IMR-90 (cell line): ENCODE results near the gene PARL. TPM values are rescaled to one million over a fixed set of nuclear protein-coding genes. Genes with fewer than 3 reads are reported as not detected.

Source experiments
- ATAC-seq: fragments of 200-7000 bp; cut with Tn5 transposase; 2 replicates; pipeline ENCODE4 v1.9.1; 2020; ENCODE audit warnings: low read depth, mild to moderate bottlenecking, moderate library complexity
- BruUV-seq: library from RNA; stranded (reverse); fragments of 400-500 nt; replicated peaks from 2 replicates; lab custom pipeline; 2021; lab: Mats Ljungman, UMichigan
- CTCF ChIA-PET: fragments of 300-600 bp; formaldehyde crosslinking; extraction: SDS; loops from one replicate; lab custom pipeline; 2021; ENCODE audit warnings: antibody characterized with exemption; lab: Yijun Ruan, JAX
- POLR2A ChIA-PET: fragments of 300-600 bp; sonication (Branson Sonifier 250); formaldehyde crosslinking; loops from one replicate; lab custom pipeline; 2022; ENCODE audit warnings: antibody characterized with exemption; ENCODE audit not compliant: unreplicated experiment; lab: Charles Lee
- DNase-seq: peaks from one replicate; pipeline ENCODE4 v3.0.0; 2013
- H2AFZ ChIP-seq: replicated peaks from 2 replicates; pipeline ENCODE3; 2013; ENCODE audit warnings: low read length, mild to moderate bottlenecking; ENCODE audit not compliant: poor library complexity
- H2AK5ac ChIP-seq: 2 replicates; pipeline ENCODE4 v1.6.1; 2013; ENCODE audit warnings: low read depth, low read length, inconsistent platforms
- H2AK9ac ChIP-seq: replicated peaks from 2 replicates; pipeline ENCODE3; 2013; ENCODE audit warnings: mild to moderate bottlenecking, low read depth, low read length, moderate library complexity; ENCODE audit not compliant: poor library complexity
- H2BK120ac ChIP-seq: 2 replicates; pipeline ENCODE4 v1.6.1; 2013; ENCODE audit warnings: low read depth, low read length, inconsistent platforms
- H2BK15ac ChIP-seq: 3 replicates; pipeline ENCODE4 v1.6.1; 2013; ENCODE audit warnings: low read depth, low read length, inconsistent platforms
- H2BK20ac ChIP-seq: 2 replicates; pipeline ENCODE4 v1.6.1; 2013; ENCODE audit warnings: low read depth, mild to moderate bottlenecking, inconsistent platforms, low read length, moderate library complexity
- H2BK5ac ChIP-seq: 2 replicates; pipeline ENCODE4 v1.6.1; 2013; ENCODE audit warnings: mild to moderate bottlenecking, low read depth, low read length, inconsistent platforms; ENCODE audit not compliant: poor library complexity, severe bottlenecking
- H3K14ac ChIP-seq: replicated peaks from 2 replicates; pipeline ENCODE4 v1.6.1; 2013; ENCODE audit warnings: low read depth, low read length, inconsistent platforms
- H3K18ac ChIP-seq: 2 replicates; pipeline ENCODE4 v1.6.1; 2013; ENCODE audit warnings: low read depth, low read length, control low read depth
- H3K23ac ChIP-seq: 2 replicates; pipeline ENCODE4 v1.6.1; 2013; ENCODE audit warnings: low read depth, low read length, inconsistent platforms
- H3K27ac ChIP-seq: 2 replicates; pipeline ENCODE4 v1.5.1; 2013; ENCODE audit warnings: mild to moderate bottlenecking, control low read depth, low read length; ENCODE audit not compliant: insufficient read depth
- H3K27me3 ChIP-seq: 2 replicates; pipeline ENCODE4 v1.6.1; 2013; ENCODE audit warnings: low read length; ENCODE audit not compliant: control insufficient read depth, insufficient read depth
- H3K36me3 ChIP-seq: 2 replicates; pipeline ENCODE4 v1.6.1; 2013; ENCODE audit warnings: low read length, mixed read lengths; ENCODE audit not compliant: control insufficient read depth, insufficient read depth
- H3K4ac ChIP-seq: 2 replicates; pipeline ENCODE4 v1.6.1; 2013; ENCODE audit warnings: low read depth, low read length, inconsistent platforms
- H3K4me1 ChIP-seq: 2 replicates; pipeline ENCODE4 v1.6.1; 2013; ENCODE audit warnings: low read length, mixed read lengths; ENCODE audit not compliant: control insufficient read depth, insufficient read depth
- H3K4me2 ChIP-seq: 2 replicates; pipeline ENCODE4 v1.6.1; 2013; ENCODE audit warnings: low read depth, mild to moderate bottlenecking, control low read depth, low read length, moderate library complexity
- H3K4me3 ChIP-seq: 2 replicates; pipeline ENCODE4 v1.5.1; 2013; ENCODE audit warnings: low read depth, mild to moderate bottlenecking, control low read depth, low read length, moderate library complexity; ENCODE audit not compliant: insufficient read depth
- H3K56ac ChIP-seq: 2 replicates; pipeline ENCODE4 v1.6.1; 2013; ENCODE audit warnings: low read length, inconsistent platforms; ENCODE audit not compliant: insufficient read depth; ENCODE audit errors: extremely low read depth
- H3K79me1 ChIP-seq, 2 experiments: 2 replicates each; pipeline ENCODE4 v1.6.1; 2013; ENCODE audit warnings: low read length in 2 of 2, inconsistent platforms in 1 of 2, low read depth in 1 of 2
- H3K9ac ChIP-seq: 2 replicates; pipeline ENCODE4 v1.6.1; 2013; ENCODE audit warnings: low read depth, low read length, control low read depth
- H3K9me1 ChIP-seq: 2 replicates; pipeline ENCODE4 v1.6.1; 2013; ENCODE audit warnings: low read length, inconsistent platforms; ENCODE audit not compliant: insufficient read depth
- H3K9me3 ChIP-seq: 2 replicates; pipeline ENCODE4 v1.6.1; 2013; ENCODE audit warnings: low read length; ENCODE audit not compliant: control insufficient read depth, insufficient read depth
- H4K20me1 ChIP-seq: 2 replicates; pipeline ENCODE4 v1.6.1; 2013; ENCODE audit warnings: low read length, inconsistent platforms; ENCODE audit not compliant: insufficient read depth
- H4K5ac ChIP-seq: 2 replicates; pipeline ENCODE4 v1.6.1; 2013; ENCODE audit warnings: mild to moderate bottlenecking, low read depth, low read length, control low read depth
- H4K8ac ChIP-seq, 2 experiments: 2 replicates each; pipeline ENCODE4 v1.6.1; 2013; ENCODE audit warnings: low read depth in 2 of 2, low read length in 2 of 2, control low read depth in 1 of 2, inconsistent platforms in 1 of 2
- H4K91ac ChIP-seq: 2 replicates; pipeline ENCODE4 v1.6.1; 2013; ENCODE audit warnings: low read depth, low read length, inconsistent platforms; ENCODE audit not compliant: insufficient read depth
- CEBPB ChIP-seq: IDR thresholded peaks from 2 replicates; pipeline ENCODE4 v1.6.1; 2012; ENCODE audit warnings: low read depth, low read length, improper control_type of control experiment
- CTCF ChIP-seq: conservative IDR thresholded peaks from 2 replicates; pipeline ENCODE4 v1.5.1; 2012; ENCODE audit warnings: mild to moderate bottlenecking, low read depth, low read length, improper control_type of control experiment
- FOS ChIP-seq: fragments of 150-350 bp; IDR thresholded peaks from 2 replicates; pipeline ENCODE4 v1.6.1; 2016; ENCODE audit warnings: low read depth, low read length
- MAFK ChIP-seq: IDR thresholded peaks from 2 replicates; pipeline ENCODE4 v1.6.1; 2012; ENCODE audit warnings: low read depth, low read length, improper control_type of control experiment
- MAZ ChIP-seq: IDR thresholded peaks from 2 replicates; pipeline ENCODE4 v1.6.1; 2012; ENCODE audit warnings: low read depth, mild to moderate bottlenecking, low read length, improper control_type of control experiment, moderate library complexity, borderline replicate concordance
- RAD21 ChIP-seq: IDR thresholded peaks from 2 replicates; pipeline ENCODE4 v1.6.1; 2012; ENCODE audit warnings: low read length, improper control_type of control experiment
- RCOR1 ChIP-seq: IDR thresholded peaks from 2 replicates; pipeline ENCODE4 v1.6.1; 2012; ENCODE audit warnings: mild to moderate bottlenecking, low read length, improper control_type of control experiment; ENCODE audit not compliant: insufficient replicate concordance
- SMC3 ChIP-seq: fragments of 150-350 bp; IDR thresholded peaks from 2 replicates; pipeline ENCODE4 v1.6.1; 2016; ENCODE audit warnings: low read depth, mild to moderate bottlenecking, antibody characterized with exemption, low read length, moderate library complexity
- WGBS, 2 experiments: methylation state at CpG; one replicate each; pipeline versions ENCODE4 v1.1.5 to v1.1.7; 2013; ENCODE audit warnings: missing lambda C conversion rate in 2 of 2; ENCODE audit not compliant: insufficient read length in 1 of 2; ENCODE audit errors: extremely low coverage in 2 of 2; 5-methylcytosine and 5-hydroxymethylcytosine counted together
- dilution Hi-C: fragments of 300-500 bp; cut with HindIII; formaldehyde crosslinking; loops from one replicate; pipeline ENCODE4 v1.14.3; 2018; ENCODE audit warnings: low sequenced_read_pairs; ENCODE audit not compliant: unreplicated experiment
- in situ Hi-C: fragments of 300-500 bp; cut with MboI; formaldehyde crosslinking; loops from 3 replicates; pipeline ENCODE4 v1.14.3; 2019; ENCODE audit warnings: low sequenced_read_pairs, inconsistent platforms, mixed read lengths
- intact Hi-C: fragments of 100-400 bp; cut with micrococcal nuclease; formaldehyde crosslinking; loops from 2 replicates; pipeline ENCODE4 v1.10.0; 2022
- polyA plus RNA-seq, 3 experiments: library from polyadenylated mRNA; depleted of rRNA; stranded (reverse); fragments of >200 nt; gene quantifications; 2 replicates each; pipeline ENCODE4 v1.2.3, GENCODE V29; 2012; ENCODE audit warnings: low replicate concordance in 1 of 3
- total RNA-seq: library from RNA; depleted of rRNA; stranded (reverse); fragments of >200 nt; gene quantifications from 2 replicates; pipeline ENCODE4 v1.2.3, GENCODE V29; 2012

The PARL gene
- total and polyA plus RNA-seq, 2 of the 4 experiments (the other 2 are of a cell fraction): 35.5 to 42.6 TPM

- Histone ChIP-seq H3K9ac (no peak overlapping the region), H2AK9ac (no peak overlapping the region), H3K56ac (no peak overlapping the region), H3K23ac (no peak overlapping the region), H2BK15ac (no peak overlapping the region), H4K20me1 (peaks cover 52% of the 10 kb centered on the region), H2AK5ac (no peak overlapping the region), H3K4me1 (peaks cover 4% of the 10 kb centered on the region; the same call in 1 of the 2 replicates), H3K4me3 (no peak overlapping the region), H3K36me3 (peaks cover 1% of the 10 kb centered on the region; the same call in 1 of the 2 replicates), H3K4ac (no peak overlapping the region), H2BK5ac (no peak overlapping the region), H4K8ac (no peak overlapping the region), H3K18ac (no peak overlapping the region), H2BK120ac (no peak overlapping the region), H3K27me3 (no peaks in the 10 kb centered on the region), H3K4me2 (no peak overlapping the region), H3K79me1 (peaks cover 19 to 74% of the 10 kb centered on the region in 2 experiments), H3K14ac (no peak overlapping the region), H2BK20ac (no peak overlapping the region), H3K27ac (no peak overlapping the region), H3K9me3 (no peaks in the 10 kb centered on the region), H4K5ac (no peak overlapping the region), H4K91ac (no peak overlapping the region), H2AFZ (no peak overlapping the region), H3K9me1 (peaks cover 9% of the 10 kb centered on the region)
- CTCF ChIA-PET: interaction anchor here (0.6 kb wide), 1 partner anchor 69 kb away, joined by 3 read pairs; no protein-coding TSS in a partner anchor
- no TSS peak for BruUV-seq
- in situ Hi-C loops: no loop called here
- no peak for ATAC-seq
- intact Hi-C loops: no loop called here
- no peak for TF ChIP-seq CEBPB
- no peak for TF ChIP-seq MAFK
- TF ChIP-seq RAD21: no peak
- no peak for TF ChIP-seq FOS
- no peak for TF ChIP-seq CTCF
- TF ChIP-seq RCOR1: no peak
- TF ChIP-seq MAZ: no peak
- no peak for TF ChIP-seq SMC3
- dilution Hi-C loops: no loop called here
- no CpG with 5 or more reads among the region's 2 CpGs for WGBS, 2 experiments
- POLR2A ChIA-PET: no interaction called here
- DNase-seq: no peak
Observed at GRCh38 chr3:183879243-183879642, 5.4 kb downstream of the PARL start.
